Measurements from ENCODE around the gene NCBP3.

Gene NCBP3

GRCh38 chr17:3893003-3893719 lies 47.1 kb upstream of the NCBP3 start, which contains the start of gene CAMKK1:
TSS of gene CAMKK1 (minus strand) at chr17:3893053. CDS start at chr17:3885687, 7,366 bp downstream.
- H3K9ac ChIP-seq (ENCODE audit: low read length), result peak within 1 kb of the TSS; percentile 78
- H3K4ac ChIP-seq (ENCODE audit: low read depth, low read length), result no peak within 1 kb of the TSS
- H3K23ac ChIP-seq (ENCODE audit: low read length), result peak within 1 kb of the TSS; percentile 59
- WGBS (ENCODE audit: extremely low coverage, insufficient coverage, low lambda C conversion rate), result no CpG with 5 or more reads among the region's 75 CpGs
- H2BK15ac ChIP-seq (replicated peaks; ENCODE audit: low read depth), result no peak within 1 kb of the TSS
- no peak within 1 kb of the TSS for H4K5ac ChIP-seq (ENCODE audit: low read length)
- H3K27ac ChIP-seq (ENCODE audit: low read depth, low read length), result peak within 1 kb of the TSS; percentile 46
- H3K56ac ChIP-seq (ENCODE audit: low read length), result peak within 1 kb of the TSS; percentile 95
- DNase-seq, result peak; percentile 95
- H3K36me3 ChIP-seq (ENCODE audit: control insufficient read depth, insufficient read depth, low read length), result no peaks in the 10 kb centered on the region
- H3K79me1 ChIP-seq (ENCODE audit: low read length), result no peaks in the 10 kb centered on the region
- H2BK120ac ChIP-seq (ENCODE audit: low read depth, low read length), result no peak within 1 kb of the TSS
- H2AK5ac ChIP-seq (ENCODE audit: low read length), result peak within 1 kb of the TSS; percentile 93
- H3K79me2 ChIP-seq (ENCODE audit: control insufficient read depth, insufficient read depth, low read length), result no peaks in the 10 kb centered on the region
- peaks cover 8% of the 10 kb centered on the region for H3K4me1 ChIP-seq (ENCODE audit: control insufficient read depth, low read depth, low read length)
- peak within 1 kb of the TSS; percentile 79 for H3K4me2 ChIP-seq (ENCODE audit: low read length)
- H4K8ac ChIP-seq (ENCODE audit: low read depth, low read length), result no peak within 1 kb of the TSS
- H3K18ac ChIP-seq (ENCODE audit: low read length), result peak within 1 kb of the TSS; percentile 46
- no peaks in the 10 kb centered on the region for H3K27me3 ChIP-seq (ENCODE audit: insufficient read depth, low read length, poor library complexity)
- H2BK5ac ChIP-seq (ENCODE audit: low read length), result peak within 1 kb of the TSS; percentile 20
- H3K4me3 ChIP-seq (ENCODE audit: low read length), result peak within 1 kb of the TSS; percentile 56

- no peaks in the 10 kb centered on the region for H3K27me3 ChIP-seq (ENCODE audit: insufficient read depth, low read length, poor library complexity)
- no peaks in the 10 kb centered on the region for H3K79me2 ChIP-seq (ENCODE audit: control insufficient read depth, insufficient read depth, low read length)
- no peaks in the 10 kb centered on the region for H3K36me3 ChIP-seq (ENCODE audit: control insufficient read depth, insufficient read depth, low read length)
- no peak overlapping the region for H4K8ac ChIP-seq (ENCODE audit: low read depth, low read length)
- peak overlapping the region; percentile 64 for H3K4me2 ChIP-seq (ENCODE audit: low read length)
- H3K4me3 ChIP-seq (ENCODE audit: low read length), result peak overlapping the region; percentile 22
- H3K4me1 ChIP-seq (ENCODE audit: control insufficient read depth, low read depth, low read length), result peaks cover 8% of the 10 kb centered on the region
- peak overlapping the region; percentile 83 for H3K56ac ChIP-seq (ENCODE audit: low read length)
- DNase-seq, result peak; percentile 60
- H2AK5ac ChIP-seq (ENCODE audit: low read length), result no peak overlapping the region
- WGBS (ENCODE audit: extremely low coverage, insufficient coverage, low lambda C conversion rate), result no CpG with 5 or more reads among the region's 96 CpGs
- H3K79me1 ChIP-seq (ENCODE audit: low read length), result no peaks in the 10 kb centered on the region
- no peak overlapping the region for H3K27ac ChIP-seq (ENCODE audit: low read depth, low read length)
- peak overlapping the region; percentile 59 for H3K23ac ChIP-seq (ENCODE audit: low read length)
- no peak overlapping the region for H2BK15ac ChIP-seq (replicated peaks; ENCODE audit: low read depth)
- H3K18ac ChIP-seq (ENCODE audit: low read length), result no peak overlapping the region
- no peak overlapping the region for H3K4ac ChIP-seq (ENCODE audit: low read depth, low read length)
- peak overlapping the region; percentile 56 for H3K9ac ChIP-seq (ENCODE audit: low read length)
- no peak overlapping the region for H2BK120ac ChIP-seq (ENCODE audit: low read depth, low read length)
- no peak overlapping the region for H2BK5ac ChIP-seq (ENCODE audit: low read length)
- no peak overlapping the region for H4K5ac ChIP-seq (ENCODE audit: low read length)
Observed at GRCh38 chr17:3892095-3892998, 46.3 kb upstream of the NCBP3 start.

- no peak for DNase-seq
- H2AK5ac ChIP-seq (ENCODE audit: low read length), result no peak overlapping the region
- WGBS (ENCODE audit: extremely low coverage, insufficient coverage, low lambda C conversion rate), result no CpG with 5 or more reads among the region's 12 CpGs
- no peak overlapping the region for H3K18ac ChIP-seq (ENCODE audit: low read length)
- H3K4me2 ChIP-seq (ENCODE audit: low read length), result peak overlapping the region; percentile 64
- H2BK5ac ChIP-seq (ENCODE audit: low read length), result no peak overlapping the region
- peak overlapping the region; percentile 59 for H3K23ac ChIP-seq (ENCODE audit: low read length)
- no peak overlapping the region for H2BK15ac ChIP-seq (replicated peaks; ENCODE audit: low read depth)
- no peaks in the 10 kb centered on the region for H3K27me3 ChIP-seq (ENCODE audit: insufficient read depth, low read length, poor library complexity)
- no peaks in the 10 kb centered on the region for H3K36me3 ChIP-seq (ENCODE audit: control insufficient read depth, insufficient read depth, low read length)
- H3K56ac ChIP-seq (ENCODE audit: low read length), result peak overlapping the region; percentile 83
- H4K5ac ChIP-seq (ENCODE audit: low read length), result no peak overlapping the region
- no peak overlapping the region for H3K4ac ChIP-seq (ENCODE audit: low read depth, low read length)
- H3K4me1 ChIP-seq (ENCODE audit: control insufficient read depth, low read depth, low read length), result peaks cover 8% of the 10 kb centered on the region
- H2BK120ac ChIP-seq (ENCODE audit: low read depth, low read length), result no peak overlapping the region
- no peaks in the 10 kb centered on the region for H3K79me1 ChIP-seq (ENCODE audit: low read length)
- no peak overlapping the region for H3K4me3 ChIP-seq (ENCODE audit: low read length)
- H3K79me2 ChIP-seq (ENCODE audit: control insufficient read depth, insufficient read depth, low read length), result no peaks in the 10 kb centered on the region
- no peak overlapping the region for H4K8ac ChIP-seq (ENCODE audit: low read depth, low read length)
- no peak overlapping the region for H3K27ac ChIP-seq (ENCODE audit: low read depth, low read length)
- H3K9ac ChIP-seq (ENCODE audit: low read length), result peak overlapping the region; percentile 56
Observed at GRCh38 chr17:3891626-3892094, 45.6 kb upstream of the NCBP3 start.

- Histone ChIP-seq H2BK120ac (ENCODE audit: low read depth, low read length) (no peak overlapping the region), H3K4ac (ENCODE audit: low read depth, low read length) (no peak overlapping the region), H3K56ac (ENCODE audit: low read length) (no peak overlapping the region), H3K4me3 (ENCODE audit: low read length) (no peak overlapping the region), H3K9ac (ENCODE audit: low read length) (no peak overlapping the region), H3K23ac (ENCODE audit: low read length) (no peak overlapping the region), H3K4me2 (ENCODE audit: low read length) (no peak overlapping the region), H4K5ac (ENCODE audit: low read length) (no peak overlapping the region), H4K8ac (ENCODE audit: low read depth, low read length) (no peak overlapping the region), H3K79me2 (ENCODE audit: control insufficient read depth, insufficient read depth, low read length) (no peaks in the 10 kb centered on the region), H3K36me3 (ENCODE audit: control insufficient read depth, insufficient read depth, low read length) (no peaks in the 10 kb centered on the region), H2BK5ac (ENCODE audit: low read length) (no peak overlapping the region), H3K18ac (ENCODE audit: low read length) (no peak overlapping the region), H2AK5ac (ENCODE audit: low read length) (no peak overlapping the region), H3K4me1 (ENCODE audit: control insufficient read depth, low read depth, low read length) (peaks cover 8% of the 10 kb centered on the region), H3K27me3 (ENCODE audit: insufficient read depth, low read length, poor library complexity) (no peaks in the 10 kb centered on the region), H3K27ac (ENCODE audit: low read depth, low read length) (no peak overlapping the region), H3K79me1 (ENCODE audit: low read length) (no peaks in the 10 kb centered on the region), H2BK15ac (replicated peaks; ENCODE audit: low read depth) (no peak overlapping the region)
- WGBS (ENCODE audit: extremely low coverage, insufficient coverage, low lambda C conversion rate), result no CpG with 5 or more reads among the region's 4 CpGs
- no peak for DNase-seq
Observed at GRCh38 chr17:3890878-3891219, 44.8 kb upstream of the NCBP3 start.

- Histone ChIP-seq H3K4me1 (ENCODE audit: control insufficient read depth, low read depth, low read length) (peaks cover 8% of the 10 kb centered on the region), H3K9ac (ENCODE audit: low read length) (no peak overlapping the region)
- DNase-seq, result no peak
Observed at GRCh38 chr17:3890082-3890877, 44.2 kb upstream of the NCBP3 start.

More at GRCh38 chr17:3890082-3890877, 44.2 kb upstream of the NCBP3 start:
- H3K79me1 ChIP-seq (ENCODE audit: low read length), result no peaks in the 10 kb centered on the region
- H3K56ac ChIP-seq (ENCODE audit: low read length), result peak overlapping the region; percentile 15
- H3K18ac ChIP-seq (ENCODE audit: low read length), result no peak overlapping the region
- no peaks in the 10 kb centered on the region for H3K27me3 ChIP-seq (ENCODE audit: insufficient read depth, low read length, poor library complexity)
- H2BK15ac ChIP-seq (replicated peaks; ENCODE audit: low read depth), result no peak overlapping the region
- H3K4ac ChIP-seq (ENCODE audit: low read depth, low read length), result no peak overlapping the region
- H3K36me3 ChIP-seq (ENCODE audit: control insufficient read depth, insufficient read depth, low read length), result no peaks in the 10 kb centered on the region
- H3K79me2 ChIP-seq (ENCODE audit: control insufficient read depth, insufficient read depth, low read length), result no peaks in the 10 kb centered on the region
- no peak overlapping the region for H2BK120ac ChIP-seq (ENCODE audit: low read depth, low read length)
- no CpG with 5 or more reads among the region's 22 CpGs for WGBS (ENCODE audit: extremely low coverage, insufficient coverage, low lambda C conversion rate)
- no peak overlapping the region for H4K5ac ChIP-seq (ENCODE audit: low read length)
- no peak overlapping the region for H2AK5ac ChIP-seq (ENCODE audit: low read length)
- H3K23ac ChIP-seq (ENCODE audit: low read length), result no peak overlapping the region
- H3K4me2 ChIP-seq (ENCODE audit: low read length), result no peak overlapping the region
- no peak overlapping the region for H3K27ac ChIP-seq (ENCODE audit: low read depth, low read length)
- H4K8ac ChIP-seq (ENCODE audit: low read depth, low read length), result no peak overlapping the region
- H2BK5ac ChIP-seq (ENCODE audit: low read length), result no peak overlapping the region
- H3K4me3 ChIP-seq (ENCODE audit: low read length), result no peak overlapping the region
